ENCODE data around the gene PPP1R15A. TPM values are rescaled to one million over a fixed set of nuclear protein-coding genes. Genes with fewer than 3 reads are reported as not detected.

Gene PPP1R15A
- total and polyA plus RNA-seq, 2 donors (not counting 3 experiments of a cell fraction or from before 2014, with no cell fraction given): 42.3 to 67.4 TPM

GRCh38 chr19:48858984-48859710 is 13.1 kb upstream of the PPP1R15A start:
- H3K79me2 ChIP-seq (ENCODE audit: control insufficient read depth, insufficient read depth, low read length): no peaks in the 10 kb centered on the region
- H3K4me2 ChIP-seq (ENCODE audit: insufficient read depth, low read length): no peak overlapping the region
- H3K36me3 ChIP-seq (ENCODE audit: control insufficient read depth in 2 of 2, extremely low read depth in 1 of 2, insufficient read depth in 2 of 2, low read length in 2 of 2): no peaks in the 10 kb centered on the region
- ChIA-PET CTCF (no interaction called here), POLR2A (interaction anchor here (1.1 kb wide), 1 partner anchor 13 kb away, joined by 4 read pairs; the partner anchor contains the start of gene PPP1R15A)
- H4K20me1 ChIP-seq (replicated peaks; ENCODE audit: control insufficient read depth, extremely low read depth, insufficient read depth, low read length): no peaks in the 10 kb centered on the region
- no peak overlapping the region for H3K4me3 ChIP-seq (replicated peaks in 1 of 3; ENCODE audit: insufficient read depth in 1 of 3, low read depth in 1 of 3, low read length in 3 of 3)
- no TSS peak for BruUV-seq (replicated peaks)
- no peak for FAIRE-seq
- intact Hi-C loops (cut with micrococcal nuclease) (no loop called here), dilution Hi-C loops (cut with MboI; ENCODE audit: extremely low pct_ligation_motif_present, low sequenced_read_pairs) (no loop called here)
- H3K4me1 ChIP-seq (ENCODE audit: control insufficient read depth, extremely low read depth, insufficient read depth, low read length): no peaks in the 10 kb centered on the region
- H3K27ac ChIP-seq (ENCODE audit: insufficient read depth, low read depth, low read length): no peak overlapping the region
- H3K9ac ChIP-seq (replicated peaks; ENCODE audit: extremely low read depth, insufficient read depth, low read length): no peak overlapping the region
- H3K9me1 ChIP-seq (replicated peaks; ENCODE audit: control insufficient read depth, extremely low read depth, insufficient read depth, low read length): no peaks in the 10 kb centered on the region
- H2AFZ ChIP-seq (ENCODE audit: low read depth, low read length): no peak overlapping the region
- TF ChIP-seq EZH2 (IDR thresholded peaks at IDR 0.05; ENCODE audit: borderline replicate concordance, low read depth, low read length, severe bottlenecking): no peak
- no peak for TF ChIP-seq FOS (IDR thresholded peaks at IDR 0.05; ENCODE audit: borderline replicate concordance, insufficient read depth, low read length)
- TF ChIP-seq JUN (IDR thresholded peaks at IDR 0.05; ENCODE audit: borderline replicate concordance, insufficient read depth, insufficient read length, low read depth): no peak
- no peak for TF ChIP-seq CTCF (IDR thresholded peaks at IDR 0.05; ENCODE audit: extremely low read depth in 1 of 2, insufficient read depth in 1 of 2, low read depth in 1 of 2, low read length in 2 of 2)
- no peak for TF ChIP-seq MAX (IDR thresholded peaks at IDR 0.05; ENCODE audit: insufficient read depth, insufficient read length)
- no peak for TF ChIP-seq MYC (IDR thresholded peaks at IDR 0.05; ENCODE audit: low read depth, low read length)
- TF ChIP-seq POLR2A (IDR thresholded peaks at IDR 0.05; ENCODE audit: low read depth, low read length): no peak
- TF ChIP-seq GATA2 (IDR thresholded peaks at IDR 0.05; ENCODE audit: insufficient read depth, insufficient read length, low read depth, low read length): no peak
- no peak for TF ChIP-seq POLR2AphosphoS5 (IDR thresholded peaks at IDR 0.05; ENCODE audit: insufficient read depth, low read depth, low read length)
- H3K9me3 ChIP-seq (replicated peaks; ENCODE audit: control insufficient read depth, insufficient read depth, low read length): no peaks in the 10 kb centered on the region
- DNase-seq (ENCODE audit: low read depth, low spot score): no peak
- no peaks in the 10 kb centered on the region for H3K27me3 ChIP-seq (ENCODE audit: control insufficient read depth in 2 of 2, insufficient read depth in 2 of 2, low read length in 2 of 2)

Measured in endothelial cell of umbilical vein (primary cell).